ENCODE data around the gene EXPH5.

EXPH5 gene

GRCh38 chr11:108608548-108608947 is 15.0 kb upstream of the EXPH5 start:
- Histone ChIP-seq H3K36me3 (ENCODE audit: control insufficient read depth in 2 of 2, insufficient read depth in 1 of 2, low read length in 2 of 2) (no peaks in the 10 kb centered on the region), H3K27ac (ENCODE audit: extremely low read depth, low read depth, low read length) (no peak overlapping the region), H3K4me1 (ENCODE audit: control insufficient read depth, insufficient read depth, low read length) (no peaks in the 10 kb centered on the region), H3K9me3 (ENCODE audit: control insufficient read depth, insufficient read depth, low read depth, low read length) (no peaks in the 10 kb centered on the region), H3K4me3 (ENCODE audit: low read depth, low read length) (no peak overlapping the region)
- ChIA-PET POLR2A (no interaction called here), CTCF (interaction anchor here (0.5 kb wide), 1 partner anchor 32 kb away, joined by 3 read pairs; no protein-coding TSS in a partner anchor)
- TF ChIP-seq SP3 (tag by site-specific recombination; IDR thresholded peaks at IDR 0.05) = no peak
- no peak for TF ChIP-seq ZNF114 (tag by site-specific recombination; IDR thresholded peaks at IDR 0.05)
- TF ChIP-seq, protein P1, sequence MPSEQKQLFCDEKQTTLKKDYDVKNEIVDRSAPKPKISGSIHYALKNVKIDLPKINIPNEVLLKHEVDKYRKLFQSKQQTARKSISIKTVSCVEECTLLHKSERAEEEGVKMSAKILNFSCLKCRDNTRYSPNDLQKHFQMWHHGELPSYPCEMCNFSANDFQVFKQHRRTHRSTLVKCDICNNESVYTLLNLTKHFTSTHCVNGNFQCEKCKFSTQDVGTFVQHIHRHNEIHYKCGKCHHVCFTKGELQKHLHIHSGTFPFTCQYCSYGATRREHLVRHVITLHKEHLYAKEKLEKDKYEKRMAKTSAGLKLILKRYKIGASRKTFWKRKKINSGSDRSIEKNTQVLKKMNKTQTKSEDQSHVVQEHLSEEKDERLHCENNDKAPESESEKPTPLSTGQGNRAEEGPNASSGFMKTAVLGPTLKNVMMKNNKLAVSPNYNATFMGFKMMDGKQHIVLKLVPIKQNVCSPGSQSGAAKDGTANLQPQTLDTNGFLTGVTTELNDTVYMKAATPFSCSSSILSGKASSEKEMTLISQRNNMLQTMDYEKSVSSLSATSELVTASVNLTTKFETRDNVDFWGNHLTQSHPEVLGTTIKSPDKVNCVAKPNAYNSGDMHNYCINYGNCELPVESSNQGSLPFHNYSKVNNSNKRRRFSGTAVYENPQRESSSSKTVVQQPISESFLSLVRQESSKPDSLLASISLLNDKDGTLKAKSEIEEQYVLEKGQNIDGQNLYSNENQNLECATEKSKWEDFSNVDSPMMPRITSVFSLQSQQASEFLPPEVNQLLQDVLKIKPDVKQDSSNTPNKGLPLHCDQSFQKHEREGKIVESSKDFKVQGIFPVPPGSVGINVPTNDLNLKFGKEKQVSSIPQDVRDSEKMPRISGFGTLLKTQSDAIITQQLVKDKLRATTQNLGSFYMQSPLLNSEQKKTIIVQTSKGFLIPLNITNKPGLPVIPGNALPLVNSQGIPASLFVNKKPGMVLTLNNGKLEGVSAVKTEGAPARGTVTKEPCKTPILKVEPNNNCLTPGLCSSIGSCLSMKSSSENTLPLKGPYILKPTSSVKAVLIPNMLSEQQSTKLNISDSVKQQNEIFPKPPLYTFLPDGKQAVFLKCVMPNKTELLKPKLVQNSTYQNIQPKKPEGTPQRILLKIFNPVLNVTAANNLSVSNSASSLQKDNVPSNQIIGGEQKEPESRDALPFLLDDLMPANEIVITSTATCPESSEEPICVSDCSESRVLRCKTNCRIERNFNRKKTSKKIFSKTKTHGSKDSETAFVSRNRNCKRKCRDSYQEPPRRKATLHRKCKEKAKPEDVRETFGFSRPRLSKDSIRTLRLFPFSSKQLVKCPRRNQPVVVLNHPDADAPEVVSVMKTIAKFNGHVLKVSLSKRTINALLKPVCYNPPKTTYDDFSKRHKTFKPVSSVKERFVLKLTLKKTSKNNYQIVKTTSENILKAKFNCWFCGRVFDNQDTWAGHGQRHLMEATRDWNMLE (tag by site-specific recombination; conservative IDR thresholded peaks at IDR 0.05; ENCODE audit: low read depth) = no peak
- no peak for TF ChIP-seq ZSCAN30 (tag by site-specific recombination; IDR thresholded peaks at IDR 0.05)
- TF ChIP-seq, protein P2, sequence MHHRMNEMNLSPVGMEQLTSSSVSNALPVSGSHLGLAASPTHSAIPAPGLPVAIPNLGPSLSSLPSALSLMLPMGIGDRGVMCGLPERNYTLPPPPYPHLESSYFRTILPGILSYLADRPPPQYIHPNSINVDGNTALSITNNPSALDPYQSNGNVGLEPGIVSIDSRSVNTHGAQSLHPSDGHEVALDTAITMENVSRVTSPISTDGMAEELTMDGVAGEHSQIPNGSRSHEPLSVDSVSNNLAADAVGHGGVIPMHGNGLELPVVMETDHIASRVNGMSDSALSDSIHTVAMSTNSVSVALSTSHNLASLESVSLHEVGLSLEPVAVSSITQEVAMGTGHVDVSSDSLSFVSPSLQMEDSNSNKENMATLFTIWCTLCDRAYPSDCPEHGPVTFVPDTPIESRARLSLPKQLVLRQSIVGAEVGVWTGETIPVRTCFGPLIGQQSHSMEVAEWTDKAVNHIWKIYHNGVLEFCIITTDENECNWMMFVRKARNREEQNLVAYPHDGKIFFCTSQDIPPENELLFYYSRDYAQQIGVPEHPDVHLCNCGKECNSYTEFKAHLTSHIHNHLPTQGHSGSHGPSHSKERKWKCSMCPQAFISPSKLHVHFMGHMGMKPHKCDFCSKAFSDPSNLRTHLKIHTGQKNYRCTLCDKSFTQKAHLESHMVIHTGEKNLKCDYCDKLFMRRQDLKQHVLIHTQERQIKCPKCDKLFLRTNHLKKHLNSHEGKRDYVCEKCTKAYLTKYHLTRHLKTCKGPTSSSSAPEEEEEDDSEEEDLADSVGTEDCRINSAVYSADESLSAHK (tag by site-specific recombination; IDR thresholded peaks at IDR 0.05) = no peak
- no peak for TF ChIP-seq ZNF624 (tag by site-specific recombination; IDR thresholded peaks at IDR 0.05)
- TF ChIP-seq ZFP41 (tag by site-specific recombination; IDR thresholded peaks at IDR 0.05; ENCODE audit: borderline replicate concordance) = no peak
- TF ChIP-seq ZFP69B (tag by site-specific recombination; IDR thresholded peaks at IDR 0.05) = no peak
- TF ChIP-seq BCL11B (tag by site-specific recombination; IDR thresholded peaks at IDR 0.05; ENCODE audit: low read depth) = no peak
- TF ChIP-seq ZNF155 (tag by site-specific recombination; IDR thresholded peaks at IDR 0.05) = no peak
- TF ChIP-seq ZNF488 (tag by site-specific recombination; IDR thresholded peaks at IDR 0.05) = no peak
- no peak for TF ChIP-seq ZNF148 (tag by site-specific recombination; IDR thresholded peaks at IDR 0.05; ENCODE audit: borderline replicate concordance)
- TF ChIP-seq, protein P3, sequence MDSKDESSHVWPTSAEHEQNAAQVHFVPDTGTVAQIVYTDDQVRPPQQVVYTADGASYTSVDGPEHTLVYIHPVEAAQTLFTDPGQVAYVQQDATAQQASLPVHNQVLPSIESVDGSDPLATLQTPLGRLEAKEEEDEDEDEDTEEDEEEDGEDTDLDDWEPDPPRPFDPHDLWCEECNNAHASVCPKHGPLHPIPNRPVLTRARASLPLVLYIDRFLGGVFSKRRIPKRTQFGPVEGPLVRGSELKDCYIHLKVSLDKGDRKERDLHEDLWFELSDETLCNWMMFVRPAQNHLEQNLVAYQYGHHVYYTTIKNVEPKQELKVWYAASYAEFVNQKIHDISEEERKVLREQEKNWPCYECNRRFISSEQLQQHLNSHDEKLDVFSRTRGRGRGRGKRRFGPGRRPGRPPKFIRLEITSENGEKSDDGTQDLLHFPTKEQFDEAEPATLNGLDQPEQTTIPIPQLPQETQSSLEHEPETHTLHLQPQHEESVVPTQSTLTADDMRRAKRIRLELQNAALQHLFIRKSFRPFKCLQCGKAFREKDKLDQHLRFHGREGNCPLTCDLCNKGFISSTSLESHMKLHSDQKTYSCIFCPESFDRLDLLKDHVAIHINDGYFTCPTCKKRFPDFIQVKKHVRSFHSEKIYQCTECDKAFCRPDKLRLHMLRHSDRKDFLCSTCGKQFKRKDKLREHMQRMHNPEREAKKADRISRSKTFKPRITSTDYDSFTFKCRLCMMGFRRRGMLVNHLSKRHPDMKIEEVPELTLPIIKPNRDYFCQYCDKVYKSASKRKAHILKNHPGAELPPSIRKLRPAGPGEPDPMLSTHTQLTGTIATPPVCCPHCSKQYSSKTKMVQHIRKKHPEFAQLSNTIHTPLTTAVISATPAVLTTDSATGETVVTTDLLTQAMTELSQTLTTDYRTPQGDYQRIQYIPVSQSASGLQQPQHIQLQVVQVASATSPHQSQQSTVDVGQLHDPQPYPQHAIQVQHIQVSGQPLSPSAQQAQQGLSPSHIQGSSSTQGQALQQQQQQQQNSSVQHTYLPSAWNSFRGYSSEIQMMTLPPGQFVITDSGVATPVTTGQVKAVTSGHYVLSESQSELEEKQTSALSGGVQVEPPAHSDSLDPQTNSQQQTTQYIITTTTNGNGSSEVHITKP (tag by site-specific recombination; IDR thresholded peaks at IDR 0.05) = no peak
